OCI-M1 (cell line): ENCODE measurements around the gene PSPH.
"Not testable (repeated sequence)": the region's sequence is repeated elsewhere in the genome, so short reads cannot be mapped to it uniquely, and the experiment has no call there.

Source experiments
- DNase-seq: peaks from one replicate; lab custom pipeline; 2025; lab: John Stamatoyannopoulos, UW

PSPH gene

DNA sequence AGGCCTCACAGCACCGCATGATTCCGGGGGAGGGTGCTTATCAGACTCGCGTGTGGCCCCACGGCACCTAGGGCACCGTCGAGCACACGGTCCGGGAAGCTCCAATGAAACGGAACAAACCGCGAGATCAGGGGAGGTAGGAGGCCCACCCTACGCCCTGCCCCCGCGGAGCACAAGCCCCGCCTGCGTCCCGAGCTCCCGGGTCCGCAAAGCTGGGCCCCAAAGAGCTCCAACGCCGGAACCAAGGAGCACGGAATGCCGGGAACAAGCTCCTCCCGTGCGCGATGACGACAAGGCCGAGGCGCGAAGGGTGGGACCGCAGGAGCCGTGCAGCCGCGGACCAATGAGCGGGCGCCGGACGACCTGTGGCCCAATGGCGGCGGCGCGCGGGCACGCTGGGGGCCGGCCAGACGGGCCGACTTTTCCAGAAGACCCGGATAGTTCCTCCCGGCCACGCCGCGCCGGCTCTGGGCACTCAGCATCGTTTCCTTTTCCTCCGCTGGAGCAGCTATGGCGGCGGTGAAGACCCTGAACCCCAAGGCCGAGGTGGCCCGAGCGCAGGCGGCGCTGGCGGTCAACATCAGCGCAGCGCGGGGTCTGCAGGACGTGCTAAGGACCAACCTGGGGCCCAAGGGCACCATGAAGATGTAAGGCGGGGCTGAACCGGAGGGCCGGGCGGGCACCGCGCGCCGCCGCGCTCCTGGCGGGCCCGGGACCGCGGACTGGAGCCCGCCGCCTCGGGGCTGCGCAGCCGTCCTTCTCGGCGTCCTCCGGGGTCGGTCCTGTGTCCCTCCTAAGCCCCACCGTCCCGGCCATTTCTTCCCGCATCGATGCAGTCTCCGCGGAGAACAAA lies at the start of gene PSPH, which contains the start of gene CCT6A:
TSS of gene PSPH (minus strand) at position 106 of the 853 bp plus-strand sequence. CDS start 30,232 bp downstream, outside the sequence.
TSS of gene CCT6A (plus strand) at position 427 of the 853 bp plus-strand sequence. CDS start at position 511, 84 bp downstream.
- DNase-seq, result peak; percentile 94

DNA sequence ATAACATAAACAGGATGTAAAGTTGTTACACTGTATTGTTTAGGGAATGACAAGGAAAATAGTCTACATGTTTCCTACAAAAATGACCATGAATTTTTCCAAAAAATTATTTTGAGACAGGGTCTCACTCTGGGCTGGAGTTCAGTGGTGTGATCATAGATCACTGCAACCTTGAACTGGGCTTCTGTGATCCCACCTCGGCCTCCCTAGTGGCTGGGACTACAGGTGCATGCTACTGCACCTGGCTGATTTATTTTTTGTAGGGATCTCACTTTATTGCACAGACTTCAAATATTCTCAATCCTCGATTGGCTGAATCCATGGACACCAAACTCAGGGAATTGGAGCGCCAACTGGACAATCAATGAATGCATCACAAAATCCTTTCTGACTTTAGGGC lies 48.4 kb upstream of the PSPH start:
- no peak for DNase-seq

DNA sequence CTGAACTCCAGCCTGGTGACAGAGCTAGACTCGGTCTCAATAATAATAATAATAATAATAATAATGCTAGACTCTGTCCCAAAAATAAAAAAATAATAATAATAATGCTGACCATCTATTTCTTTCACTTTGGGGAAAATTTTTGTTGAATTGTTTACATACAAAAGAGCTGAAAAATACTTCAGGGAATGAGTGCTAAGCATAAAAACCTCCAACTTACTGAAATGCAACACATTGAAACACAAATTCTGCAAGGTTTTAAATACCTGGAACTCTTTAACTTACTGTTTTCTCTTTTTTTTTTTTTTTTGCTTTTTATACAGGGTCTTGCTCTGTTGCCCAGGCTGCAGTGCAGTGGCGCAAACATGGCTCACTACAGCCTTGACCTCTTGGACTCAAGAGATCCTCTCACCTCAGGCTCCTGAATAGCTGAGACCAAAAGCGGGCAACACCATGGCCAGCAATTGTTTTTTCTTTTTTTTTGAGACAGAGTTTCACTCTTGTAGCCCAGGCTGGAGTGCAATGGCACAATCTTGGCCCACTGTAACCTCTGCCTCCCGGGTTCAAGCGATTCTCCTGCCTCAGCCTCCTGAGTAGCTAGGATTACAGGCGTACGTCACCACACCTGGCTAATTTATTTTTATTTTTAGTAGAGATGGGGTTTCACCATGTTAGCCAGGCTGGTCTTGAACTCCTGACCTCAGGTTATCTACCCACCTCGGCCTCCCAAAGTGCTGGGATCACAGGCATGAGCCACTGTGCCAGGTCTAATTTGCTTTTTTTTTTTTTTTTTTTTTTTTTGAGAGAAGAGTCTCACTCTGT lies 47.2 kb upstream of the PSPH start:
- DNase-seq, result not testable (repeated sequence)

DNA sequence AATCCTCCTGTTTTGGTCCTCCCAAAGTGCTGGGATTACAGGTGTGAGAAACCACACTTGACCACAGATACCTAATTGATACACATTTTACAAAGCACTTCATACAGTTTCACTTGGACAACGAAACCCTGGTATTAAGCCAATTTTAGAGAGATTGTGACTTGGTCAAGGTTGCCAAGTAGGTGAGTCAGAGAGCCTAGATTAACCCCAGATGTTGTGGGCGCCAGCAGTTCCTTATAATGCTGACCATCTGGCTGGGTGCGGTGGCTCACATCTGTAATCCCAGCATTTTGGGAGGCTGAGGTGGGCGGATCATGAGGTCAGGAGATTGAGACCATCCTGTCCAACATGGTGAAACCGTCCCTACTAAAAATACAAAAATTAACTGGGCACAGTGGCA lies 46.5 kb upstream of the PSPH start:
- peak; percentile 25 for DNase-seq

DNA sequence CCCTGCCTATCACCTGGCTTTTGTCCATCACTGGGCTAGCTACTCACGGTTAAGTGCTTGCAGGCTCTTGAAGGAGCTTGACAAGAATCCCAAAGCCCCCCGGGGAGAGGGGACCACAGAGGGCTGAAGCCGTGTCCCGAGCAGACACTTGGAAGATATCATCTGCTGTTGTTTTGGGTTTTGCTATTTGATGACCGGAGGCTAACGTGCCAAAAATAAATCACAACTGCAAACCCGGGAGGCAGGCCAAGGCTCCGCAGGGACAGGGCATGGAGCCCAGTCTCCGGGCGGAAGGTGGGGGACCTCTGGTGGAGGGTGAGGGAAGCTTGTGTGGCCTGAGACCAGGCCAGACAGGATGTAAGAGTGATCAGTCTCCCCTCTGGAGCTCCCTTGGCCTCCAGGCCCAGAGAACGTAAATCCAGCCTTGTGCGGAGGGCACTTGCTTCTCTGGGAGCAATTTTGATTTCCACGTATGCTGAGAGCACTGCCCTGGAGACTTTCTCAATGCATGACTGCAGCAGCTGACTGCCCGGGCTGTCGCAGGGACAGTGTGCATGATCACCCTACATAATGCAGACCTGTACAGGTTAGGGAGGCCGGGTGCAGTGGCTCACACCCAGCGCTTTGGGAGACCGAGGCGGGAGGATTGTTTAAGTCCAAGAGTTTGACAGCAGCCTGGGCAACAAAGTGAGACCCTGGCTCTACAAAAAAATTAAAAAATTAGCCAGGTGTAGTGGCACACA lies 41.7 kb upstream of the PSPH start, which contains the start of gene PHKG1:
TSS of gene PHKG1 (minus strand) at position 164 of the 743 bp plus-strand sequence. CDS start 4,011 bp downstream, outside the sequence.
- peak; percentile 0 for DNase-seq

DNA sequence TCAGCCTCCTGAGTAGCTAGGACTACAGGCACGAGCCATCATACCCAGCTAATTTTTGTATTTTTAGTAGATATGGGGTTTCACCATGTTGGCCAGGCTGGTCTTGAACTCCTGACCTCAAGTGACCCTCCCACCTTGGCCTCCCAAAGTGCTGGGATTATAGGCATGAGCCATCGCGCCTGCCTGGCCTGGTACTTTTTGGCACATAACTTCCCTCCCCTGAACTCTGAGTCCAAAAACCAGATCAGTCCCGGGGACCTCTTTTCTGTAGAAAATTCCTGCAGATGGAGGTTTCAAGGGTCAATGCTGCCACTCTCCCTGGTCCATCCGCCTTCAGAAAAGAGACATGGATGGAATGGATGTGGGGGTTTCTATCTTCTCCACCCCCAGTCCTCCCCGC lies 41.1 kb upstream of the PSPH start:
- DNase-seq, result not testable (repeated sequence)

DNA sequence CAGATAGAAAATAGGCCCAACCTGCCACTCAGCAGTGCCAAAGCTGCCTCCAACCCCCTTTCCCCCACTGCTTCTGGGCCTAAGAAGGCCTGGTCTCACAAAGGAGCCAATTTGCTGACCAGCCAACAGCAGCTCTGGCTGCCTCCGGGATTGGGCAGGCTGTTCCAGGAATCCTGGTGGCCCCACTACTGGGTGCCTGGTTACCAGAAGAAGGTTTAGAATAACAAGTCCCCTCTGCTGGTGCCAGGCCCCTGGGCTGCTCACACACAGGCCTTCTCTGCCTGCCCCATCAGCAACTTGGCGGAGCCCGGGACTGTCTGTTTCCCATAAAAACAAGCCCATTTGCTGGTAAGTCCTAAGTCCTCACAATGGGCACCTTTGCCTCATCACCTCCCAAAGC lies 40.3 kb upstream of the PSPH start:
- no peak for DNase-seq

DNA sequence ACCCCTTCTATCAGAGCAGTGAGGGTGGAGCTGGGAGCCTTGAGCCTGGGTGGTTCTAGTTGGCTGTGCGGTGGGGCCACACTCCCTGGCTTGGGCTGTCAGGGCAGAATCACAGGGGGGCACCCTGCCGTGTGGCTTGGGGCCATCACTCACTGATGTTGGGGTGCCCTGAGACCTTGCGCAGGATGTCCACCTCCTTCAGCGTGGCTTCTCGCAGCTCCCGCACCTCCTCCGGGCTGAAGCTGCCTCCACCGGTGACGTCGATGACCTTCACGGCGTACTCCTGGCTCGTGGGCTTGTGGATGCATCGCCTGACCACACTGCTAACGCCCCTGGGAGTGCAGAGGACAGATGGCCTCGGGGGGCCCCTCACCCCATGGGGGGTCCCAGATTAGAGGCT lies 36.2 kb upstream of the PSPH start:
- DNase-seq, result no peak

- no peak for DNase-seq
Observed at GRCh38 chr7:56086761-56087160, 35.5 kb upstream of the PSPH start.

GRCh38 chr7:56083150-56083785 lies 32.0 kb upstream of the PSPH start:
- no peak for DNase-seq

GRCh38 chr7:56081626-56082340 lies 30.5 kb upstream of the PSPH start:
- DNase-seq, result no peak

GRCh38 chr7:56080726-56081435 lies 29.6 kb upstream of the PSPH start:
- not testable (repeated sequence) for DNase-seq

- no peak for DNase-seq
Observed at GRCh38 chr7:56079450-56080185, 28.4 kb upstream of the PSPH start.

DNA sequence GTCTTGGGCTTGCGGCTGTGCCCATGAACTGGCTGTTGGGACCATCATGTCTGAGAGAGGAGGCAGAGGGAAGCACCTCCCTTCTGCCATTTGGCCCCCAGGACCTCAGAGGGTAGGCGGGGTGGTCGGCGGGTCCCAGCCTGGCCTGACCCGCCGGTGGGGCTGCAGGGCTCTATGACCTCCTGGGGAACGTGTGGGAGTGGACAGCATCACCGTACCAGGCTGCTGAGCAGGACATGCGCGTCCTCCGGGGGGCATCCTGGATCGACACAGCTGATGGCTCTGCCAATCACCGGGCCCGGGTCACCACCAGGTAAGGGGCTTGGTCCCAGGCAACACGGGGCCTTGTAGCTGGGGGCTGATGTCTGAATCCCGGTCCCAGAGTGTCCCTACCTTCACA lies 27.0 kb upstream of the PSPH start:
- DNase-seq, result no peak

DNA sequence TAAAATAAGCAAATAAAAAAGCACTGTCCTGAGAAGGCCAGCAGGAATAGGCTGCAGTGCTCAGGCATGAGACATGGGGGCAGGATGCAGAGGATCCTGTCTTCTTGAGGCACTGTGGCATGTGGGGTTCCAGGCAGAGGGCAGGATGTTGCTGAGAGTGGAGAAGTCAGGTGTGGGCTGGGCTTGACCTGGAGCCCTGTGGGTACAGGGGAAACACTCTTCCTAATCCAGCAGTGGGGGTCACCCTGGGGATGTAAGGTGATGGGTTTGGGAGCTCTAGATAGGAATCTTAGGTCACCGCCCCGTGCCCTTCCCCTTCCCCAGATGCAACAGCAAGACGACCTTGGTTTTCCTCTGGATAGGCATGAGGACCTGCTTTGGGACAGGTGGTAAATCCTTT lies 26.4 kb upstream of the PSPH start:
- DNase-seq, result no peak

DNA sequence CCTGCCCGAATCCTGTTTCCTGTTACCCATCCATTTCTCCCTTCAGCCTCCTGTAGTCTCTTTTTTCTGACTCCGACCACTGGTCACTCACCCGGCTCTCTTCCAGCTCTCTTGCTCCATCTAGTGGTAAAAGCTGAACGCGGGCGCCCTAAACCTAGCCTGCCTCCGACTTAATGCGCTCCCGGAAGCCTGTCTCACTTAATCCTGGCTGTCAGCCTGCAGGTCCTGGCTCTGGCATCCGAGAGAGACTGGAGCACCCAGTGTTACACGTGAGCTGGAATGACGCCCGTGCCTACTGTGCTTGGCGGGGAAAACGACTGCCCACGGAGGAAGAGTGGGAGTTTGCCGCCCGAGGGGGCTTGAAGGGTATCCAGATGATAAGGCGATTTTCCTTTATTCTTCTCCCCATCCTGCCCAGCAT lies 23.1 kb upstream of the PSPH start:
- peak; percentile 68 for DNase-seq

- DNase-seq, result not testable (repeated sequence)
Observed at GRCh38 chr7:56066376-56066775, 15.1 kb upstream of the PSPH start.

GRCh38 chr7:56063882-56064625 lies 12.8 kb upstream of the PSPH start, which contains the start of gene SUMF2:
Gene SUMF2 (plus strand): TSS chr7:56064286. CDS start chr7:56064312, 26 bp downstream.
- DNase-seq, result peak; percentile 90

DNA sequence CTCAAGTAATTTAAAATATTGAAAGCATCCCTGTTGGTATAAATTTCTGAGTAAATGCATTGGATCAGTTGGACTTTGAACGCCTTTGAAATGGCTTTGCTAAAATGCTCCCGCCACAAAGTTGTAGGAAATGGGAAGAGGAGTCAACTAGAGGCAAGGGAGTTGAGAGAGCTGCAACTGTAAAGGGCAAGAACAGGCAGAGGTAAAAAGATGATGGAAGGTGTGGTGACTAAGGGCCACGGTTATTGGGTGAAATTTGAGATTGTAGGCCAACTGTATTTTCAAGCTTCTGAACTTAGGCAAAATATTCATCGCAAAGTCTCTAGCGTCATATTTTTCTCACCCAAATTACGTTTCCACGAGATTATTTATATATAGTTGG lies 12.2 kb upstream of the PSPH start:
- no peak for DNase-seq
